ENCODE results near the gene MTR. TPM values are rescaled to one million over a fixed set of nuclear protein-coding genes. Genes with fewer than 3 reads are reported as not detected.

MTR gene
- total and polyA plus RNA-seq, 2 experiments from 2014 or later: 23.9 to 61.7 TPM

- TF ChIP-seq, protein P1, sequence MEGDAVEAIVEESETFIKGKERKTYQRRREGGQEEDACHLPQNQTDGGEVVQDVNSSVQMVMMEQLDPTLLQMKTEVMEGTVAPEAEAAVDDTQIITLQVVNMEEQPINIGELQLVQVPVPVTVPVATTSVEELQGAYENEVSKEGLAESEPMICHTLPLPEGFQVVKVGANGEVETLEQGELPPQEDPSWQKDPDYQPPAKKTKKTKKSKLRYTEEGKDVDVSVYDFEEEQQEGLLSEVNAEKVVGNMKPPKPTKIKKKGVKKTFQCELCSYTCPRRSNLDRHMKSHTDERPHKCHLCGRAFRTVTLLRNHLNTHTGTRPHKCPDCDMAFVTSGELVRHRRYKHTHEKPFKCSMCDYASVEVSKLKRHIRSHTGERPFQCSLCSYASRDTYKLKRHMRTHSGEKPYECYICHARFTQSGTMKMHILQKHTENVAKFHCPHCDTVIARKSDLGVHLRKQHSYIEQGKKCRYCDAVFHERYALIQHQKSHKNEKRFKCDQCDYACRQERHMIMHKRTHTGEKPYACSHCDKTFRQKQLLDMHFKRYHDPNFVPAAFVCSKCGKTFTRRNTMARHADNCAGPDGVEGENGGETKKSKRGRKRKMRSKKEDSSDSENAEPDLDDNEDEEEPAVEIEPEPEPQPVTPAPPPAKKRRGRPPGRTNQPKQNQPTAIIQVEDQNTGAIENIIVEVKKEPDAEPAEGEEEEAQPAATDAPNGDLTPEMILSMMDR (IDR thresholded peaks at IDR 0.05; ENCODE audit: low read depth, low read length): no peak
- Histone ChIP-seq H3K27ac (peak overlapping the region; percentile 88), H3K4me1 (ENCODE audit: low read depth) (peaks cover 9% of the 10 kb centered on the region), H3K4me3 (no peak overlapping the region), H3K9me3 (ENCODE audit: low read depth) (no peaks in the 10 kb centered on the region), H3K27me3 (no peaks in the 10 kb centered on the region), H3K36me3 (peaks cover 7% of the 10 kb centered on the region)
- DNase-seq (ENCODE audit: low read depth in 1 of 2, low spot score in 1 of 2): no peak
These were observed 50.7 kb downstream of the MTR start for GRCh38 chr1:236845830-236846229.

- Histone ChIP-seq H3K27ac (no peak overlapping the region), H3K27me3 (no peaks in the 10 kb centered on the region), H3K36me3 (peaks cover 25% of the 10 kb centered on the region), H3K9me3 (ENCODE audit: low read depth) (no peaks in the 10 kb centered on the region), H3K4me3 (no peak overlapping the region), H3K4me1 (ENCODE audit: low read depth) (peaks cover 9% of the 10 kb centered on the region)
- TF ChIP-seq, protein P1 (IDR thresholded peaks at IDR 0.05; ENCODE audit: low read depth, low read length): no peak
- DNase-seq (ENCODE audit: low read depth in 1 of 2, low spot score in 1 of 2): no peak
These were observed 53.3 kb downstream of the MTR start for GRCh38 chr1:236848274-236848923.

- Histone ChIP-seq H3K4me1 (ENCODE audit: low read depth) (no peaks in the 10 kb centered on the region), H3K36me3 (peaks cover 40% of the 10 kb centered on the region), H3K27ac (no peak overlapping the region), H3K4me3 (no peak overlapping the region), H3K9me3 (ENCODE audit: low read depth) (no peaks in the 10 kb centered on the region), H3K27me3 (no peaks in the 10 kb centered on the region)
- DNase-seq (ENCODE audit: low read depth in 1 of 2, low spot score in 1 of 2): no peak
- TF ChIP-seq, protein P1 (IDR thresholded peaks at IDR 0.05; ENCODE audit: low read depth, low read length): no peak
These were observed 55.2 kb downstream of the MTR start for GRCh38 chr1:236850077-236850979.

DNA sequence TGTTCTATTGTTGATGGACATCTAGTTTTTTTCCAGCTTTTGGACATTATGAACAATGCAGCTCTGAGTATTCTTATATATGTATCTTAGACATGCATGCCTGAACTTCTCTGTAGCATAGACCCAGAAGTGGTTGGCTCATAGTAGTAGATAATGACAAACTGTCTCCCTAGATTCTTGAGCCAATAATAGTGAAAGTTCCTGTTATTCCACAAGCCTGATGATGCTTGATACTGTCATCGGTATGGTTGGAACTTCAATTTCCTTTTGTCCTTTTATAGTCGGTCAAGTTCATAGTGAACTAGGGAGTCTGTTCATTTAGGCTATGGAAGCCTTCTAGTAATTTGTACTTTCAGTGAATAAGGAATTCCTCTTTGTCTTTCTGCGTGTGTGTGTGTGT lies 56.8 kb downstream of the MTR start:
- TF ChIP-seq, protein P1 (IDR thresholded peaks at IDR 0.05; ENCODE audit: low read depth, low read length): no peak
- H3K4me1 ChIP-seq (ENCODE audit: low read depth): no peaks in the 10 kb centered on the region
- H3K9me3 ChIP-seq (ENCODE audit: low read depth): no peaks in the 10 kb centered on the region
- H3K27me3 ChIP-seq: no peaks in the 10 kb centered on the region
- no peak overlapping the region for H3K4me3 ChIP-seq
- no peak for DNase-seq (ENCODE audit: low read depth in 1 of 2, low spot score in 1 of 2)
- H3K36me3 ChIP-seq: peaks cover 48% of the 10 kb centered on the region
- no peak overlapping the region for H3K27ac ChIP-seq

DNA sequence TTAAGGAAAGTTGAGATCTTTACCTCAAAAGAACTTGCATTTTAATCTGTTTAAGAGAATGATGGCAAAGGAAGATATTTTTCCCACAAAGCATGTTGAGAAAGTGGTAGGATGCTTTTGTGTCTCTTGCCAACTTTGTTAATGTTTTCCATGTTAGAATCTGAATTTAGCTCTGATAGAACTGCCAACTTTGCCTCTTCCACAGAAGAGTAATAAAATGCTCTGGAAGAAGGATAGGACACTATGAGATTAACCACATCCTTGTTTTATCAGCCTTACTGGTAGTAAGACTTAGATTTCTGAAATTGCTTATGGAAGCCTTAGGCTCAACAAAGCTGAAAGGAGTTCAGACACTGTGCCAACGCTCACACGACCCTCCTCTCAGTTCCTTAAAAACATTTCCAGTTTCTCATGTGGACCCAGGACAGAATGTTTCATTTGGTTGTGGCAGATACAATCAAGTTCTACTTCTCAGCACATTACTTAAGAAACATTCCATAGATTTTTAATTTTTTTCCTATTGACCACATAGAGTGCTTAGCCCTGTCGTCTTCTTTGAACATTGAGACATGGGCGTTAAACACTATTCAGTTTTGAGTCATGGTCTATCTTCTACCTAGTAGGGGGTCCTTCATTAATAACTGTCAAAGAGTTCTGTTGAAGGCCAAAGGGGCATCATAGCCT lies 59.0 kb downstream of the MTR start:
- H3K36me3 ChIP-seq: peaks cover 48% of the 10 kb centered on the region
- peak in 1 of 2 donors; percentile 63 for DNase-seq (ENCODE audit: low read depth in 1 of 2, low spot score in 1 of 2)
- no peak overlapping the region for H3K27ac ChIP-seq
- TF ChIP-seq, protein P1 (IDR thresholded peaks at IDR 0.05; ENCODE audit: low read depth, low read length): no peak
- H3K27me3 ChIP-seq: no peaks in the 10 kb centered on the region
- H3K9me3 ChIP-seq (ENCODE audit: low read depth): no peaks in the 10 kb centered on the region
- no peaks in the 10 kb centered on the region for H3K4me1 ChIP-seq (ENCODE audit: low read depth)
- H3K4me3 ChIP-seq: no peak overlapping the region
